Parathyroid adenoma (tissue), 2 donors: ENCODE measurements around the gene NKX2-2.

ENCODE experiments used
- H2AFZ ChIP-seq: fragments of 300-600 bp; sonication (generic); one replicate; pipeline ENCODE4 v1.7.0; 2017; ENCODE audit warnings: antibody characterized with exemption, mild to moderate bottlenecking
- H3K27ac ChIP-seq: fragments of 300-600 bp; sonication (generic); one replicate; pipeline ENCODE4 v1.7.0; 2017
- H3K27me3 ChIP-seq: fragments of 300-600 bp; sonication (generic); one replicate; pipeline ENCODE4 v1.7.0; 2017; ENCODE audit warnings: low read length; ENCODE audit not compliant: control insufficient read depth, insufficient read depth
- H3K36me3 ChIP-seq: fragments of 300-600 bp; sonication (generic); one replicate; pipeline ENCODE4 v1.7.0; 2017; ENCODE audit warnings: low read length; ENCODE audit not compliant: control insufficient read depth, insufficient read depth
- H3K4me1 ChIP-seq: fragments of 300-600 bp; sonication (generic); one replicate; pipeline ENCODE4 v1.7.0; 2017; ENCODE audit warnings: control low read depth
- H3K4me2 ChIP-seq: fragments of 300-600 bp; sonication (generic); one replicate; pipeline ENCODE4 v1.7.0; 2017; ENCODE audit warnings: low read length
- H3K4me3 ChIP-seq: fragments of 300-600 bp; sonication (generic); one replicate; pipeline ENCODE4 v1.7.0; 2017; ENCODE audit warnings: low read depth, low read length
- H3K79me2 ChIP-seq: fragments of 300-600 bp; sonication (generic); one replicate; pipeline ENCODE4 v1.7.0; 2017; ENCODE audit warnings: control low read depth
- H3K9ac ChIP-seq: fragments of 300-600 bp; sonication (generic); one replicate; pipeline ENCODE4 v1.7.0; 2017; ENCODE audit warnings: mild to moderate bottlenecking
- H3K9me3 ChIP-seq: fragments of 300-600 bp; sonication (generic); one replicate; pipeline ENCODE4 v1.7.0; 2017; ENCODE audit warnings: low read length; ENCODE audit not compliant: control insufficient read depth
- TF ChIP-seq, protein P1 (sequence below): fragments of 300-600 bp; sonication (generic); IDR thresholded peaks from one replicate; pipeline ENCODE4 v1.7.0; 2017; ENCODE audit warnings: antibody characterized with exemption, mild to moderate bottlenecking
- donor health status: primary hyperparathyroidism.

Gene NKX2-2

DNA sequence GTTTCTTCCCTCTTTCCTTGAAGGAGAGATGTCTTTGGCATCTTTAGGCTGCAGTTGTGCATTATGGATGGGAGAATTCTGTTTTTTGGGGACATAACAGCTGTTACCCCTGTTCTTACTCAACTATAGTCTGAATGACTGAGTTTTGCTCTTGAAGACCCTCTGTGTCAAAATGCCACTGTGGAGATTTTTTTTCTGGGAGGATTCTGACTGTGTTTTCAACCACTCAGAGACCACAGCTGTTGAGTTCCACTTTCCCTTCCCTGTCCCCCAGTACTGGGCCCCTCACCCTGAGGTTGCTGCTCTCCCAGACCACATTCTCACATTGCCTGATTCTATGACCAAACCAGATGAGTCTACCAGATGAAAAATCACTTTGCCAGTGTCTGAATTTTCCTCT lies 48.1 kb downstream of the NKX2-2 start:
- Histone ChIP-seq H3K4me3 (no peak overlapping the region), H3K4me2 (no peak overlapping the region), H3K36me3 (no peaks in the 10 kb centered on the region), H3K27ac (no peak overlapping the region), H3K9me3 (peaks cover 2% of the 10 kb centered on the region), H3K9ac (no peak overlapping the region), H3K79me2 (no peaks in the 10 kb centered on the region), H2AFZ (no peak overlapping the region), H3K4me1 (no peaks in the 10 kb centered on the region), H3K27me3 (no peaks in the 10 kb centered on the region)
- TF ChIP-seq, protein P1, sequence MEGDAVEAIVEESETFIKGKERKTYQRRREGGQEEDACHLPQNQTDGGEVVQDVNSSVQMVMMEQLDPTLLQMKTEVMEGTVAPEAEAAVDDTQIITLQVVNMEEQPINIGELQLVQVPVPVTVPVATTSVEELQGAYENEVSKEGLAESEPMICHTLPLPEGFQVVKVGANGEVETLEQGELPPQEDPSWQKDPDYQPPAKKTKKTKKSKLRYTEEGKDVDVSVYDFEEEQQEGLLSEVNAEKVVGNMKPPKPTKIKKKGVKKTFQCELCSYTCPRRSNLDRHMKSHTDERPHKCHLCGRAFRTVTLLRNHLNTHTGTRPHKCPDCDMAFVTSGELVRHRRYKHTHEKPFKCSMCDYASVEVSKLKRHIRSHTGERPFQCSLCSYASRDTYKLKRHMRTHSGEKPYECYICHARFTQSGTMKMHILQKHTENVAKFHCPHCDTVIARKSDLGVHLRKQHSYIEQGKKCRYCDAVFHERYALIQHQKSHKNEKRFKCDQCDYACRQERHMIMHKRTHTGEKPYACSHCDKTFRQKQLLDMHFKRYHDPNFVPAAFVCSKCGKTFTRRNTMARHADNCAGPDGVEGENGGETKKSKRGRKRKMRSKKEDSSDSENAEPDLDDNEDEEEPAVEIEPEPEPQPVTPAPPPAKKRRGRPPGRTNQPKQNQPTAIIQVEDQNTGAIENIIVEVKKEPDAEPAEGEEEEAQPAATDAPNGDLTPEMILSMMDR: no peak

DNA sequence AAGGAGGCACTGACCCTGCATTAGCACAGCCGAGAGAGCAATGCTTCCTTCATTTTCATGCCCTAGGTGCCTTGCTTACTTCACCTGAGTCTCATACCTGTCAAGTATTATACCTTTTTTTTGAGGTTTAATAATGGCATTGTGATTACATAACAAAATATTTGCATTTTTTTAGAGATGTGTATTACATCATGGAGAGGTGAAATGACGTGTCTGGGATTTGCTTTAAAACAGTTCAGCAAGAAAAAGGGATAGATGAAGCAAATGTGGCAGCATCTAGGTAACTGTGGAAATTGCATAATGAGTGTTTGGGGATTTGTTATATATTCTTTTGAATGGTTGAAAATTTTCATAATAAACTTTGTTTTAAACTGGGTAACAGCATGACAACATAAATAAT lies 48.9 kb downstream of the NKX2-2 start:
- Histone ChIP-seq H3K9me3 (peaks cover 2% of the 10 kb centered on the region), H3K79me2 (no peaks in the 10 kb centered on the region), H3K27ac (no peak overlapping the region), H3K4me1 (no peaks in the 10 kb centered on the region), H3K27me3 (no peaks in the 10 kb centered on the region), H3K9ac (no peak overlapping the region), H3K4me2 (no peak overlapping the region), H3K4me3 (no peak overlapping the region), H2AFZ (no peak overlapping the region), H3K36me3 (no peaks in the 10 kb centered on the region)
- TF ChIP-seq, protein P1: no peak
